ENCODE measurements around the gene WWOX. TPM values are rescaled to one million over a fixed set of nuclear protein-coding genes. Genes with fewer than 3 reads are reported as not detected.

The WWOX gene
- total and polyA plus RNA-seq, 2 donors = 15.4 to 23.9 TPM

DNA sequence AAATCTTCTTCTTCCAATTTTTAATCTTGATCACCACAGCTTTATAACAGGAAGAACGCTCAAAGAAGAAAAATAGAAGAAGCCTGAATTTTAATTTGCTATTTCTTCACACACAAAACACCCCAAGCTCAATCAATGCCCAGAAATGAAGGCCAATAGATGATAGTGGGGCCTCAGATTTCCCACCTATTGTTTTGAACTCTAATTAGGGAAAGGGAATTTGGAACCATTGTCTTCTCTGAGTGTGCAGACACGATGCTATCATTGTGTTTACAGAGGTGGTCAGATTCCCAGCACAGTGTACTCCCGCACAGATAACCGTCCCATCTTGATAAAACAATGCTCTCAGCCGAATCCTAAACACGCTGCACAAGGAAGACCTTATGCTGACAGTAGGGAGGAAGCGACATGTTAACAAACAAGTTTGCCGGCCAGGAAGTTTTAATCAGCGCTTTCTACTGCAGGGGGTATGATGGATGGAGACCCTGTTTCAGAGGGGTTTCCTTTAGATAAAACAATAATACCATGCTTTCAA, 816.4 kb downstream of the WWOX start:
- Histone ChIP-seq H3K9me3 (ENCODE audit: control insufficient read depth in 2 of 2, insufficient read depth in 1 of 2, low read length in 1 of 2) (peaks cover 0 to 6% of the 10 kb centered on the region in 2 donors), H3K27me3 (ENCODE audit: control insufficient read depth in 2 of 2, insufficient read depth in 1 of 2, low read length in 1 of 2) (no peaks in the 10 kb centered on the region), H3K36me3 (ENCODE audit: control insufficient read depth in 2 of 2, insufficient read depth in 2 of 2, low read length in 1 of 2) (no peaks in the 10 kb centered on the region), H3K27ac (ENCODE audit: low read depth in 1 of 2, low read length in 1 of 2) (no peak overlapping the region), H3K4me3 (ENCODE audit: low read length in 2 of 2) (no peak overlapping the region), H3K4me1 (ENCODE audit: control insufficient read depth in 2 of 2, insufficient read depth in 2 of 2, low read length in 2 of 2) (peaks cover 3 to 9% of the 10 kb centered on the region in 2 donors)
- 85% methylated on average over 9 of the region's 9 CpGs for WGBS
- DNase-seq (ENCODE audit: low read depth in 6 of 9, low spot score in 9 of 9) = no peak

DNA sequence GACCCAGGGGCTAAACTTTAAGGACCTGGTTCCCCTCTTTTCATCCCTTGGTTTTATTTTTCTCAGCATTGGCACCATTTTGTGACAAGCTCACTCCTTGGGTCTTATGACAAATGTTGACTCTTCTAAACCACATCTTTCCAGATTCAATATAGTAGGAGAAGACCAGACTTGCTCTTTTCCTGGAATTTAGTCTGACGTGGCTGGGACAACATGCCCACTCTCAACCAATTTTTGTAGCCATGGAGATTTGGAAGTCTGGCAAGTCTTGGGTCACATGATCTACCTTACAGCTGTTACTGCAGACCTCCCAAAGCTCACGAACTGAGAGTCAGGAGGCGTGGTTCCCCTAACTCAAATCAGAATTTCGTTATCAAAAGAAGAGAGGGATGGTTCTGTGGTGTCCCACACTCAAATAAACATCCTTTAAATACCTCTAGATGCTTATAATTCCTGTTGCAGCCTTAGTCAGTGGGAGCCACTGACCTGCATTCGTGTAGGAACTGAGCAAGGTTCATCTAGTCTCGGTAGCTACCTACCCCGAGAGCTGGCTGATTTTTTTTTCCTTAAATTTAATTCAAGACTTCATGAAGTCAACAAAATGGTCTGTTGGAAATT, 817.6 kb downstream of the WWOX start:
- H3K27ac ChIP-seq (ENCODE audit: low read depth in 1 of 2, low read length in 1 of 2) = no peak overlapping the region
- H3K4me3 ChIP-seq (ENCODE audit: low read length in 2 of 2) = no peak overlapping the region
- WGBS = 91% methylated on average over 7 of the region's 7 CpGs
- H3K9me3 ChIP-seq (ENCODE audit: control insufficient read depth in 2 of 2, insufficient read depth in 1 of 2, low read length in 1 of 2) = peaks cover 0 to 6% of the 10 kb centered on the region in 2 donors
- DNase-seq (ENCODE audit: low read depth in 6 of 9, low spot score in 9 of 9) = no peak
- H3K27me3 ChIP-seq (ENCODE audit: control insufficient read depth in 2 of 2, insufficient read depth in 1 of 2, low read length in 1 of 2) = no peaks in the 10 kb centered on the region
- peaks cover 3 to 9% of the 10 kb centered on the region in 2 donors for H3K4me1 ChIP-seq (ENCODE audit: control insufficient read depth in 2 of 2, insufficient read depth in 2 of 2, low read length in 2 of 2)
- no peaks in the 10 kb centered on the region for H3K36me3 ChIP-seq (ENCODE audit: control insufficient read depth in 2 of 2, insufficient read depth in 2 of 2, low read length in 1 of 2)

DNA sequence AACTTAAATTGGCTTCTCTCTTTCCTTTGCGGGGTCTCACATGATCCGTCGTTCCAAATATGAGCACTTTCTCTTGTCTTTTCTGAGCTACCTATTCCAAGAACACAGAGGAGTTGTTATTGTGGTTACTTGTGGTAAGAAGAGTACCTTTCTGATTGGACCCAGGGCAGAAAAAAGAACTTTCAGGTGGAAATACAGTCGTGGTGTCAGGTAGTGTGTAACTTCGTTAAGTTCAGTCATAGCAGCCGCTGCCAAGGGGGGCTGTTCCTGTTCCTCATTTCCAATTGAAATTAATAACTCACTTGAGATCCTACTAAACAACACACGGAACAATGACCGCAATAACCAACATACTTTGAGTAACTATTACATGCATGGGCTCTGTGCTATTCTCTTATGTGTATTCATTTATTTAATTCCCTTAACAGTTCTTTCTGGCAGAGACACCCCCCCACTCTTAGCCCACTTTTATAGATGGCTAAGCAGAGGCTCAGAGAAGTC, 819.4 kb downstream of the WWOX start:
- Histone ChIP-seq H3K9me3 (ENCODE audit: control insufficient read depth in 2 of 2, insufficient read depth in 1 of 2, low read length in 1 of 2) (peaks cover 0 to 11% of the 10 kb centered on the region in 2 donors), H3K4me1 (ENCODE audit: control insufficient read depth in 2 of 2, insufficient read depth in 2 of 2, low read length in 2 of 2) (peaks cover 3 to 9% of the 10 kb centered on the region in 2 donors), H3K27ac (ENCODE audit: low read depth in 1 of 2, low read length in 1 of 2) (no peak overlapping the region), H3K36me3 (ENCODE audit: control insufficient read depth in 2 of 2, insufficient read depth in 2 of 2, low read length in 1 of 2) (no peaks in the 10 kb centered on the region), H3K27me3 (ENCODE audit: control insufficient read depth in 2 of 2, insufficient read depth in 1 of 2, low read length in 1 of 2) (no peaks in the 10 kb centered on the region), H3K4me3 (ENCODE audit: low read length in 2 of 2) (no peak overlapping the region)
- peak in 1 of 9 donors; percentile 21 for DNase-seq (ENCODE audit: low read depth in 6 of 9, low spot score in 9 of 9)
- WGBS = 74% methylated on average over 8 of the region's 8 CpGs

DNA sequence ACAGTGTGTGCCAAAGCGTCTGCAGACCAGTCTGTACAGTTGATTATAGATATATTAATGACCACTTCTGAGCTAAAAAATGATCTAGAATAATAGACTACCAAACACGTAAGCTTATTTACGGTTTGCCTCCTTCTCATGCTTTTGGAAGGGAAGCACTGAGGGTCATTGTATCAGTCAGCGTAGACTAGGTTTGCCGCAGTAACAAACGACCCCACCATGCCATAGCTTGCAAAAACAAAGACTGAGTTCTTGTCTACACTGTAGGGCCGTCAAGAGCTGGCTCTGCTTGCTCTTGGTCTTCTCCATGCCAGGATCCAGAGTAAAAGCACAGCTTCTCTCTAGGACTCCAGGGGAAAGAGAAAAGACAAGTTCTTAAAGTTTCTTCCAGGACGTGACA, 820.4 kb downstream of the WWOX start:
- no peak for DNase-seq (ENCODE audit: low read depth in 6 of 9, low spot score in 9 of 9)
- Histone ChIP-seq H3K27me3 (ENCODE audit: control insufficient read depth in 2 of 2, insufficient read depth in 1 of 2, low read length in 1 of 2) (no peaks in the 10 kb centered on the region), H3K4me1 (ENCODE audit: control insufficient read depth in 2 of 2, insufficient read depth in 2 of 2, low read length in 2 of 2) (peaks cover 3 to 9% of the 10 kb centered on the region in 2 donors), H3K4me3 (ENCODE audit: low read length in 2 of 2) (no peak overlapping the region), H3K9me3 (ENCODE audit: control insufficient read depth in 2 of 2, insufficient read depth in 1 of 2, low read length in 1 of 2) (peaks cover 0 to 11% of the 10 kb centered on the region in 2 donors), H3K36me3 (ENCODE audit: control insufficient read depth in 2 of 2, insufficient read depth in 2 of 2, low read length in 1 of 2) (no peaks in the 10 kb centered on the region), H3K27ac (ENCODE audit: low read depth in 1 of 2, low read length in 1 of 2) (no peak overlapping the region)
- WGBS = 93% methylated on average over 8 of the region's 8 CpGs

DNA sequence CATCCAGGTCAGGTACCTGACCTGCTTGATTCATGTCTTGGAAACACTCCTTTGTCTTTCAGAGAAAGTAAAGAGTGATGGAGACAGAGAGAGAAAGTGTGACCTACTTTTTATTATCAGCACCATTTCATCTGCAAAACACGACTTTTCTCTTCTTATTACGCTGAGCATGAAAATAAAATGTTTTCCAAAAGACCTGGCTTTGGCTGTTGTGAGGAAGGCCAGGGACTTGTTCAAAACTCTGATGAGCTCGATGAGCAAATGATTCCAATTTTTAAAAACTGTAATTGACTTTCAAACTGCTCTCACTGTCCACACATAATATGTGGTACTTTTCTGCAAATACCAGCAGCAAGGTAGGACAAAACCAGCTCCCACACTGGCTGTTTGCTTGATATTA, 821.2 kb downstream of the WWOX start:
- WGBS = 67% methylated on average over 3 of the region's 3 CpGs
- no peaks in the 10 kb centered on the region for H3K36me3 ChIP-seq (ENCODE audit: control insufficient read depth in 2 of 2, insufficient read depth in 2 of 2, low read length in 1 of 2)
- H3K9me3 ChIP-seq (ENCODE audit: control insufficient read depth in 2 of 2, insufficient read depth in 1 of 2, low read length in 1 of 2) = peaks cover 0 to 11% of the 10 kb centered on the region in 2 donors
- peak overlapping the region in 1 of 2 donors; percentile 64 for H3K27ac ChIP-seq (ENCODE audit: low read depth in 1 of 2, low read length in 1 of 2)
- DNase-seq (ENCODE audit: low read depth in 6 of 9, low spot score in 9 of 9) = peak in 2 of 9 donors; percentile 14 to 25
- no peak overlapping the region for H3K4me3 ChIP-seq (ENCODE audit: low read length in 2 of 2)
- H3K4me1 ChIP-seq (ENCODE audit: control insufficient read depth in 2 of 2, insufficient read depth in 2 of 2, low read length in 2 of 2) = peaks cover 3 to 9% of the 10 kb centered on the region in 2 donors
- H3K27me3 ChIP-seq (ENCODE audit: control insufficient read depth in 2 of 2, insufficient read depth in 1 of 2, low read length in 1 of 2) = no peaks in the 10 kb centered on the region

DNA sequence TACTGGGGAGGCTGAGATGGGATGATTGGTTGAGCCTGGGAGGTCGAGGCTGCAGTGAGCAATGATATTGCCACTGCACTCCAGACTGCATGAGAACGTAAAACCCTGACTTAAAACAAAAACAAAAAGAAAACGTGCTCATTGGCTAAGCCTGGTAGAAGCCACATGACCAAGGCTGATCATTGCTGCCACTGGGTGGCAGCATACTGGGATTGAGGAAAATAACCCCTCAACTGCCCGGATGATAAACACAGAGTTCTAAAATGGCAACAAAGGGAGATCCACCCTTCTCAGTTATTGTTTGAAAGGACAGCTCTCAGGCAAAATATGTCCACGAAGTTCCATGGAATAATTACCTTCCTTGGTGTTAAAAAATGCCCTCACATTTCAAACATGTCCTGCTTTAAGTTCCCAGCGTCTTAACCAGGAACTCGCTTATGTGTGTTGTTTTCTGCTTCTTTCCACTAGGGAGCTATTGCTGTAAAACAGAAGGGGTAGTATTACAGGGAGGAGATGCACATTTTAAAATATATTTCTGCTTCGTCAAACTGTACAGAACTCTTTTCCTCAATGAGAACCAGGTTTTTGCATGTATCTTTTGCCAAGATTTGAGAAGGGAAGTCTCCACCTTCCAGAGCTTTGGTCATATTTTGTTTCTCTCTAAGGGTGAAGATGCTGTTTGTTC, 825.8 kb downstream of the WWOX start:
- Histone ChIP-seq H3K9me3 (ENCODE audit: control insufficient read depth in 2 of 2, insufficient read depth in 1 of 2, low read length in 1 of 2) (peaks cover 0 to 6% of the 10 kb centered on the region in 2 donors), H3K27ac (ENCODE audit: low read depth in 1 of 2, low read length in 1 of 2) (no peak overlapping the region), H3K4me3 (ENCODE audit: low read length in 2 of 2) (no peak overlapping the region), H3K4me1 (ENCODE audit: control insufficient read depth in 2 of 2, insufficient read depth in 2 of 2, low read length in 2 of 2) (peaks cover 3 to 5% of the 10 kb centered on the region in 2 donors), H3K27me3 (ENCODE audit: control insufficient read depth in 2 of 2, insufficient read depth in 1 of 2, low read length in 1 of 2) (no peaks in the 10 kb centered on the region), H3K36me3 (ENCODE audit: control insufficient read depth in 2 of 2, insufficient read depth in 2 of 2, low read length in 1 of 2) (no peaks in the 10 kb centered on the region)
- 91% methylated on average over 8 of the region's 8 CpGs for WGBS
- peak in 3 of 9 donors; percentile 11 to 45 (median 27) for DNase-seq (ENCODE audit: low read depth in 6 of 9, low spot score in 9 of 9)

DNA sequence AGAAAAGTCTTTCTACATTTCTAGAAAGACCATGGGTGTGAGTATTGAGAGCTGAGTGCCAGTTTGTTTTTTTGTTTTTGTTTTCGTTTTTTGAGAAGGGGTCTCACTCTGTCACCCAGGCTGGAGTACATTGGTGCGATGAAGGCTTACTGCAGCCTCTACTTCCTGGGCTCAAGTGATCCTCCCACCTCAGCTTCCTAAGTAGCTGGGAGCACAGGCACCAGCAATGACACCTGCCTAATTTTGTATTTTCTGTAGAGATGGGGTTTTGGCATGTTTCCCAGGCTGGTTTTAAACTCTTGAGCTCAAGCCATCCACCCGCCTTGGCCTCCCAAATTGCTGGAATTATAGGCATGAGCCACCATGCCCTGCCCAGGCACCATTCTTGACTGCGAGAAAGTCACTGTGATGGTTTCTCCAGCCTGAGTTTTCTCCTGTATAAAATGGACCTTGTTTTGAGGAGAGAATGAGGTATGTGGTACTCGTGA, 827.3 kb downstream of the WWOX start:
- DNase-seq (ENCODE audit: low read depth in 6 of 9, low spot score in 9 of 9) = no peak
- Histone ChIP-seq H3K27me3 (ENCODE audit: control insufficient read depth in 2 of 2, insufficient read depth in 1 of 2, low read length in 1 of 2) (no peaks in the 10 kb centered on the region), H3K4me3 (ENCODE audit: low read length in 2 of 2) (no peak overlapping the region), H3K9me3 (ENCODE audit: control insufficient read depth in 2 of 2, insufficient read depth in 1 of 2, low read length in 1 of 2) (peaks cover 0 to 5% of the 10 kb centered on the region in 2 donors), H3K27ac (ENCODE audit: low read depth in 1 of 2, low read length in 1 of 2) (no peak overlapping the region), H3K36me3 (ENCODE audit: control insufficient read depth in 2 of 2, insufficient read depth in 2 of 2, low read length in 1 of 2) (no peaks in the 10 kb centered on the region), H3K4me1 (ENCODE audit: control insufficient read depth in 2 of 2, insufficient read depth in 2 of 2, low read length in 2 of 2) (peaks cover 0 to 3% of the 10 kb centered on the region in 2 donors)
- 95% methylated on average over 5 of the region's 5 CpGs for WGBS

DNA sequence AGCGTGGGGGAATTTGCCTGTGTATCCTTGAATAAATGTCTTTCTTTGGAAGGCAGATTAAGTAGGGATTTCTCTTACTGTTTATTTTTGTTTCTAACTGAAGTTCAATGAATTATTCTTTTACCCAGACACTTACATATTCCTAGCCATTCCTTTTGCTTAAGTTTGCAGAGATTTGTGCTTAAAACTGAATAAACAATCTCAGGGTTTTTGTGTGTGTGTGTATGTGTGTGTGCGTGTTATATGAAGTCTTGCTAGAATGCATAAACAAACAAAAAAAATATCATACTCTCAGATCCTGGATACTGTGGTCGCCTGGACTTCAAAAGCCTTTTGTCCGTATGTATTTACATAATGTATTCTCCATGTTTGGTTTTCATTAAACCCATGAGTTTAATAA, 828.3 kb downstream of the WWOX start:
- peaks cover 0 to 3% of the 10 kb centered on the region in 2 donors for H3K4me1 ChIP-seq (ENCODE audit: control insufficient read depth in 2 of 2, insufficient read depth in 2 of 2, low read length in 2 of 2)
- H3K27me3 ChIP-seq (ENCODE audit: control insufficient read depth in 2 of 2, insufficient read depth in 1 of 2, low read length in 1 of 2) = no peaks in the 10 kb centered on the region
- no peak for DNase-seq (ENCODE audit: low read depth in 6 of 9, low spot score in 9 of 9)
- no peaks in the 10 kb centered on the region for H3K9me3 ChIP-seq (ENCODE audit: control insufficient read depth in 2 of 2, insufficient read depth in 1 of 2, low read length in 1 of 2)
- H3K36me3 ChIP-seq (ENCODE audit: control insufficient read depth in 2 of 2, insufficient read depth in 2 of 2, low read length in 1 of 2) = no peaks in the 10 kb centered on the region
- H3K4me3 ChIP-seq (ENCODE audit: low read length in 2 of 2) = no peak overlapping the region
- H3K27ac ChIP-seq (ENCODE audit: low read depth in 1 of 2, low read length in 1 of 2) = no peak overlapping the region
- 96% methylated on average over 4 of the region's 4 CpGs for whole genome bisulfite sequencing

DNA sequence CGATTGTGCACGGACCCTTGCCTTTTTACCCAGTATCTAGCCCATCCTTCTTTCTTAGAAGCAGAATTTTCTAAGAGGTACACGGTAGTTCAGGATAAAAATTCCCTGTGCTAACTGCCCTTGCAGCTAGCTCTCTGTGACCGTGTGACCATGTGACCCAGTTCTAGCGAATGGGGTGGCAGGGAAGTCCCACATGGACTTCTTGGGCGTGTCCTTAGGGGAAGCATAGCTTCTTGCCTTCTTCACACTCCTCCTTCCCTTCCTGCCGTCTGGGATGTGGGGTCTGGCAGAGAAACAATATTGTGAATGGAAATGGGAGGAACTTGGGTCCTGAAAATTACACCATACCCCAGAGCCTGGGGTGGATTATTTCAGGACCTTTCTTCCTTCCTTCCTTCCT, 830.4 kb downstream of the WWOX start:
- H3K4me1 ChIP-seq (ENCODE audit: control insufficient read depth in 2 of 2, insufficient read depth in 2 of 2, low read length in 2 of 2) = peaks cover 0 to 3% of the 10 kb centered on the region in 2 donors
- no peak overlapping the region for H3K4me3 ChIP-seq (ENCODE audit: low read length in 2 of 2)
- DNase-seq (ENCODE audit: low read depth in 6 of 9, low spot score in 9 of 9) = no peak
- H3K9me3 ChIP-seq (ENCODE audit: control insufficient read depth in 2 of 2, insufficient read depth in 1 of 2, low read length in 1 of 2) = no peaks in the 10 kb centered on the region
- no peaks in the 10 kb centered on the region for H3K36me3 ChIP-seq (ENCODE audit: control insufficient read depth in 2 of 2, insufficient read depth in 2 of 2, low read length in 1 of 2)
- H3K27ac ChIP-seq (ENCODE audit: low read depth in 1 of 2, low read length in 1 of 2) = no peak overlapping the region
- WGBS = 97% methylated on average over 7 of the region's 7 CpGs
- H3K27me3 ChIP-seq (ENCODE audit: control insufficient read depth in 2 of 2, insufficient read depth in 1 of 2, low read length in 1 of 2) = no peaks in the 10 kb centered on the region
